Bronchial epithelial cell (primary cell): ENCODE measurements around the gene SMIM32. TPM values are rescaled to one million over a fixed set of nuclear protein-coding genes. Genes with fewer than 3 reads are reported as not detected.

Experiments
- DNase-seq: peaks from one replicate; pipeline ENCODE4 v3.0.0-alpha.2; 2010; ENCODE audit warnings: low read depth
- FAIRE-seq: peaks from 2 replicates; lab custom pipeline; 2011; peaks lifted over from hg19 to GRCh38; lab: Jason Lieb, UNC
- H3K27me3 ChIP-seq: 2 replicates; pipeline ENCODE4 v1.5.1; 2011; ENCODE audit warnings: low read length; ENCODE audit not compliant: control insufficient read depth, insufficient read depth
- H3K36me3 ChIP-seq: 2 replicates; pipeline ENCODE4 v1.5.1; 2011; ENCODE audit warnings: low read length; ENCODE audit not compliant: control insufficient read depth, insufficient read depth
- H3K4me3 ChIP-seq: 2 replicates; pipeline ENCODE4 v1.5.1; 2011; ENCODE audit warnings: mild to moderate bottlenecking, low read depth, low read length, control low read depth
- total RNA-seq: library from RNA; depleted of rRNA; stranded (reverse); fragments of >200 nt; gene quantifications from 2 replicates; pipeline ENCODE4 v1.2.1, GENCODE V29; 2014
- TF ChIP-seq, protein P1 (sequence below): IDR thresholded peaks from 2 replicates; pipeline ENCODE4 v1.5.1; 2011; ENCODE audit warnings: mild to moderate bottlenecking, moderate library complexity, low read length, control low read depth, inconsistent platforms; ENCODE audit not compliant: insufficient read depth, severe bottlenecking

The SMIM32 gene
- total RNA-seq, 1 donor from 2014 or later: not detected

DNA sequence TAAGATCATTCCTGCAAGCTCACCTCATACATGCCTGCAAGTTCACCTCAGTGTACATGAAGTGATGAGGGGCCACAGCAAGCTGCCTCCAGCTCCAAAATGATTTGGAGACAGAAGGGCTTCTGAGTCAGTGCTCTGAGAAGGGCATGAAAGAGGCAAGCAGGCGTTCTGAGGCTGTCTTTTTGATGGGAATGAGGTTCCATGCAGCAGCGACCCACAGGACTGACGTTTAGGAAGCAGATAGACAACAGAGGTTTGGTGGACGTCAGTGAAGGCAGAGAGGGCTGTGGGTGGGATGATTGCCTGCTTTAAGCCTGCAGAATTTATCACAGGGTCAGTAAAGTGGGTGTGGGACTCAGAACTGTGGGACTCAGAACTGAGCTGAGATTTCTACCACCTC lies 8.9 kb upstream of the SMIM32 start:
- TF ChIP-seq, protein P1, sequence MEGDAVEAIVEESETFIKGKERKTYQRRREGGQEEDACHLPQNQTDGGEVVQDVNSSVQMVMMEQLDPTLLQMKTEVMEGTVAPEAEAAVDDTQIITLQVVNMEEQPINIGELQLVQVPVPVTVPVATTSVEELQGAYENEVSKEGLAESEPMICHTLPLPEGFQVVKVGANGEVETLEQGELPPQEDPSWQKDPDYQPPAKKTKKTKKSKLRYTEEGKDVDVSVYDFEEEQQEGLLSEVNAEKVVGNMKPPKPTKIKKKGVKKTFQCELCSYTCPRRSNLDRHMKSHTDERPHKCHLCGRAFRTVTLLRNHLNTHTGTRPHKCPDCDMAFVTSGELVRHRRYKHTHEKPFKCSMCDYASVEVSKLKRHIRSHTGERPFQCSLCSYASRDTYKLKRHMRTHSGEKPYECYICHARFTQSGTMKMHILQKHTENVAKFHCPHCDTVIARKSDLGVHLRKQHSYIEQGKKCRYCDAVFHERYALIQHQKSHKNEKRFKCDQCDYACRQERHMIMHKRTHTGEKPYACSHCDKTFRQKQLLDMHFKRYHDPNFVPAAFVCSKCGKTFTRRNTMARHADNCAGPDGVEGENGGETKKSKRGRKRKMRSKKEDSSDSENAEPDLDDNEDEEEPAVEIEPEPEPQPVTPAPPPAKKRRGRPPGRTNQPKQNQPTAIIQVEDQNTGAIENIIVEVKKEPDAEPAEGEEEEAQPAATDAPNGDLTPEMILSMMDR: no peak
- H3K27me3 ChIP-seq: no peaks in the 10 kb centered on the region
- H3K4me3 ChIP-seq: no peak overlapping the region
- DNase-seq (no peak), FAIRE-seq (no peak)
- no peaks in the 10 kb centered on the region for H3K36me3 ChIP-seq

DNA sequence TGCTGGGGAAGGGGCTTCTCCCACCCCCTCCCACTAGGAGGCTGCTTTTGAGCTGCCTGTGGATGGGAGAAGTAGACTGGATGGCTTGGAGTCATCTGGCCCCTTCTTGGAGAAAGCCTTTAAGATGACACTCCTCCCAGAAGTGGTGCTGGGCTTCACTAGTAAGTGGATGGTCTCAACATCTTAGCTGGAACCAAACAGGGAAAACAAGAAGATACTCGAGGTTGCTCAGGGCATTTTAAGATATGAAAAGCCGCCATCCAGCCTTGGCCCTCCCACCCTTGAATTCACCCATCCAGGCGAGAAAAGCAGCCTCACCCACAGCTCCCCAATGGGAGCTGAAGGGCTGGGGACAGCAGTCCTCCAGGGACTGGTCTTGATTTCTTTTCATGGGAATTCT lies 7.8 kb upstream of the SMIM32 start:
- FAIRE-seq: no peak
- Histone ChIP-seq H3K4me3 (no peak overlapping the region), H3K36me3 (no peaks in the 10 kb centered on the region), H3K27me3 (no peaks in the 10 kb centered on the region)
- DNase-seq: no peak
- TF ChIP-seq, protein P1: no peak

DNA sequence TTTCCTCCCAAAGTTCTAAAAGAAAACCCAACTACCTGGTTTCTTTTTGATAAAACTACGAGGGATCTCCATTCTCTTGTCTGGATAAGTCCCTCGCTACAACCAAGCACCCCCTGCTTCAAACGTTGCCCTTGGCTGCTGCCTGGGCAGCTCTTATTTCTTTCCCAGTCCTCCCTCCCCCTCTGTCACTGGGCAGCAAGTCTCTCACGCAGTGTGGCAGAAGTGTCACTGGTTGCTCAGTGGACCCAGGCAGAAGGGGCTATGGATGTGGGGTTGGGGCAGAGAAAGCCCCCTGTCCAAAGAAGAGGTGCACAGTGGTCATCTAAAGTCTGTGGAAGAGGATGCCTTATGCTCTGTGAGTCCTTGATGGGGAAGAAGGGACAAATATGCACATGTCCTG lies 7.2 kb upstream of the SMIM32 start:
- no peak for DNase-seq

DNA sequence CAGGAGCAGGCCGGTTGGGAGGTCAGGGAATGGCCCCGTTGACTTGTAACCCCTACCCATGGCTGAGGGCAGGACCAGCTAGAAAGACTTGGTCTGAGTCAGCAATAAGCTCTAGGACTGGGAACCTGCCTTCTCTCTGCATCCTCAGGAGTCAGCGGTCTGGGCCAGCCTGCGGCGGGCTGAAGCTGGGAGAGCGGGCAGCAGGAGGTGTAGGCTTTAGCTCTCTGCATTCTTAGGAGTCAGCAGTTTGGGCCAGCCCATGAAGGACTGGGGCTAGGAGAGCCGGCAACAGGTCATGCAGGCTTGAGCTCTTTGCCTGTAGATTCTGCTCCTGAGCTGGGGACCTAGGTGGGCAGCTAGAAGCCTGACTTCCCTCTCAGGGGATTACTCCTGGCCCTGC lies 6.4 kb upstream of the SMIM32 start:
- H3K27me3 ChIP-seq: no peaks in the 10 kb centered on the region
- TF ChIP-seq, protein P1: no peak
- FAIRE-seq: no peak

More for the DNA sequence above, 7.2 kb upstream of the SMIM32 start:
- no peak for FAIRE-seq
- Histone ChIP-seq H3K4me3 (no peak overlapping the region), H3K27me3 (no peaks in the 10 kb centered on the region), H3K36me3 (no peaks in the 10 kb centered on the region)
- TF ChIP-seq, protein P1: no peak

DNA sequence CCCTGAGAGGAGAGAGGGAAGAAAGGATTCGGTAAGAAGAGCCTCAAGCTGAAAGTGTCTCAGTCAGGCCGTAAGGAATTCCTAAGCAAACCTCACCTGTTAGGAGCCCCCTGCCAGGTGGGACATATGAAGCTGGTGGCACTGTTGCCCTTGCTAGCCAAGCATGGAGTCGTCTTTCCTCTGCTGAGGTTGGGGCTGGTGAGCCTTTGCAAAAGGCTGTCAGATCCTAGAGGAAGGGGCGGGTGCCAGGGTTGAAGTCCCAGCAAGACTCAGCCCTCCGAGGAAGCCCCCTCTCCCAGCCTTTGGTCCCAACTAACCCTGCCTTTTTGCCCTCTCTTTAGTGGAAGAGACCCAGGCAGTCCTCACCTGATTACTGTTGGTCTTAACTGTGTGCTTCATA lies 5.5 kb upstream of the SMIM32 start:
- TF ChIP-seq, protein P1: no peak
- Histone ChIP-seq H3K4me3 (no peak overlapping the region), H3K36me3 (no peaks in the 10 kb centered on the region), H3K27me3 (no peaks in the 10 kb centered on the region)
- DNase-seq (no peak), FAIRE-seq (no peak)

More for the DNA sequence above, 6.4 kb upstream of the SMIM32 start:
- H3K36me3 ChIP-seq: no peaks in the 10 kb centered on the region
- DNase-seq: no peak
- H3K4me3 ChIP-seq: no peak overlapping the region

DNA sequence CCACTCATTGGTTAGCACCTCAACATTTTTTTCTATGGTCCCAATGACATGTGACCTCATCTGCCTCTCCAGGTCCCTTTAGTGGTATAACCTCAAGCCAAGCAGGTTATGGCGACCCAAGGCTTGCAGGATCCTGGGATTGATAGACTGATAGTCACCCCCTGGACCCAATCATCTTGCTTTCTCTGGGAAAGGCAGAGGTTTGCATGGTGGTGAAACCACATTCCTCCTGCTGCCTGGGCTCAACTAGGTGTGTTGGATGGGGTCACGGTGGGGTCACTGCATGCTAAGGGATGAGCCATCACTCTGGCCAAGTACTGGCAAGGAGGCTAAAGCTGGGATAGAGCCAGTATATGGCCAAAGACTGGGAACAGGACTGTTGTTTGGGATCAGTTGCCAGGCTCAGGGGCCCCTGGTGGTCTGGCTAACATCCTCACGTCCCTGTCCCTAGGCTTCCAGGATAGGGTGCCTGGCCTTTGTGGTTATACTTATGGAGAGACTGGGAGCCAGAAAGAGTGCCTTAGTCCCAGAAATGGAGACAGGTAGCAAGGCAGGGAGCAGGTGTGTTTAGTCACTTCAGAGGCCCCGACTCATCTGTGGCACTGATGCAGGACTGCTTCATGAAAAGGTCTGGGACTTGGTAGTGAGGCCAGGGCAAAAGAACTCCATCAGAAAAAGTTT lies 4.6 kb upstream of the SMIM32 start:
- no peaks in the 10 kb centered on the region for H3K36me3 ChIP-seq
- FAIRE-seq: no peak
- TF ChIP-seq, protein P1: no peak
- peaks cover 2% of the 10 kb centered on the region for H3K27me3 ChIP-seq
- no peak overlapping the region for H3K4me3 ChIP-seq
- peak; percentile 25 for DNase-seq
